HCT116 (cell line): Measurements from ENCODE around the gene MRPS18A. TPM values are rescaled to one million over a fixed set of nuclear protein-coding genes. Genes with fewer than 3 reads are reported as not detected.

Experiments
- ATAC-seq: fragments of 200-7000 bp; cut with Tn5 transposase; 2 replicates; pipeline ENCODE4 v1.9.1; 2020; ENCODE audit warnings: mild to moderate bottlenecking, moderate library complexity
- BruUV-seq: library from RNA; stranded (reverse); fragments of 400-500 nt; replicated peaks from 2 replicates; lab custom pipeline; 2021; lab: Mats Ljungman, UMichigan
- CTCF ChIA-PET: fragments of 300-600 bp; sonication (Branson Sonifier 250); formaldehyde crosslinking; loops from one replicate; lab custom pipeline; 2021; ENCODE audit warnings: antibody characterized with exemption; lab: Charles Lee
- POLR2A ChIA-PET: fragments of 300-600, 350-600 bp; sonication (Branson Sonifier 250); formaldehyde crosslinking; loops from one replicate; lab custom pipeline; 2021; ENCODE audit warnings: antibody characterized with exemption; lab: Charles Lee
- RAD21 ChIA-PET, 2 experiments: fragments of 300-600 bp; sonication (Branson Sonifier 250); formaldehyde crosslinking; loops; one replicate each; lab custom pipeline; 2023; ENCODE audit warnings: low total read pairs in 2 of 2; ENCODE audit not compliant: uncharacterized antibody in 2 of 2, unreplicated experiment in 2 of 2, low non-redundant PET in 1 of 2; lab: Charles Lee
- DNase-seq: peaks from one replicate; pipeline ENCODE4 v3.0.0-alpha.2; 2010; ENCODE audit warnings: low read depth, low spot score
- H2AFZ ChIP-seq: fragments of 200-600 bp; shearing (Covaris generic), sonication (generic); 2 replicates; pipeline ENCODE4 v1.6.1; 2017; ENCODE audit warnings: low read depth, mixed run types, mixed read lengths, antibody characterized with exemption, low read length; ENCODE audit not compliant: poor library complexity, severe bottlenecking
- H3K27ac ChIP-seq: 2 replicates; pipeline ENCODE4 v1.5.1; 2012; ENCODE audit warnings: low read depth, low read length
- H3K27me3 ChIP-seq: fragments of 200-600 bp; sonication (generic); 2 replicates; pipeline ENCODE4 v1.6.1; 2016; ENCODE audit warnings: mixed run types, low read length, mixed read lengths; ENCODE audit not compliant: insufficient read depth
- H3K36me3 ChIP-seq, 2 experiments: fragments of 200-500 bp in 1 of 2; fragments of 200-600 bp in 1 of 2; sonication (Bioruptor generic) in 1 of 2; sonication (generic) in 1 of 2; 2 replicates each; pipeline versions ENCODE4 v1.5.1 to v1.6.1; 2014 to 2016; ENCODE audit warnings: low read length in 2 of 2, inconsistent platforms in 1 of 2, mixed read lengths in 1 of 2, mixed run types in 1 of 2; ENCODE audit not compliant: insufficient read depth in 2 of 2, control insufficient read depth in 1 of 2
- H3K4me1 ChIP-seq, 2 experiments: fragments of 200-600 bp in 1 of 2; sonication (generic) in 1 of 2; 2 replicates each; pipeline versions ENCODE4 v1.5.1 to v1.6.1; 2012 to 2017; ENCODE audit warnings: low read length in 2 of 2, inconsistent platforms in 1 of 2, mild to moderate bottlenecking in 1 of 2, mixed read lengths in 1 of 2, mixed run types in 1 of 2, moderate library complexity in 1 of 2; ENCODE audit not compliant: insufficient read depth in 2 of 2, control insufficient read depth in 1 of 2
- H3K4me2 ChIP-seq: fragments of 200-600 bp; sonication (generic); 2 replicates; pipeline ENCODE4 v1.6.1; 2017; ENCODE audit warnings: mixed run types, low read length, mixed read lengths
- H3K4me3 ChIP-seq, 2 experiments: fragments of 200-600 bp in 1 of 2; sonication (generic) in 1 of 2; replicated peaks in 1 of 2; 2 replicates each; pipeline ENCODE4 v1.5.1; 2011 to 2016; ENCODE audit warnings: low read length in 2 of 2, control low read depth in 1 of 2, low read depth in 1 of 2, mild to moderate bottlenecking in 1 of 2, mixed read lengths in 1 of 2, mixed run types in 1 of 2
- H3K79me2 ChIP-seq: fragments of 200-600 bp; sonication (generic); 2 replicates; pipeline ENCODE4 v1.6.1; 2017; ENCODE audit warnings: mild to moderate bottlenecking, mixed run types, low read length, moderate library complexity, mixed read lengths; ENCODE audit not compliant: insufficient read depth
- H3K9ac ChIP-seq: fragments of 200-600 bp; sonication (generic); 2 replicates; pipeline ENCODE4 v1.6.1; 2016; ENCODE audit warnings: low read length, mixed read lengths
- H3K9me2 ChIP-seq: fragments of 200-600 bp; sonication (generic), shearing (Covaris generic); 2 replicates; pipeline ENCODE4 v1.6.1; 2017; ENCODE audit warnings: mixed run types, mild to moderate bottlenecking, moderate library complexity; ENCODE audit not compliant: insufficient read depth
- H3K9me3 ChIP-seq, 2 experiments: fragments of 200-500 bp in 1 of 2; fragments of 200-600 bp in 1 of 2; sonication (Bioruptor generic) in 1 of 2; sonication (generic) in 1 of 2; 2 replicates each; pipeline ENCODE4 v1.6.1; 2014 to 2017; ENCODE audit warnings: low read length in 2 of 2, mixed read lengths in 2 of 2, inconsistent platforms in 1 of 2, low read depth in 1 of 2, mild to moderate bottlenecking in 1 of 2, mixed run types in 1 of 2, moderate library complexity in 1 of 2; ENCODE audit not compliant: control insufficient read depth in 1 of 2, insufficient read depth in 1 of 2
- H4K20me1 ChIP-seq: fragments of 200-600 bp; sonication (generic), shearing (Covaris generic); 2 replicates; pipeline ENCODE4 v1.6.1; 2017; ENCODE audit warnings: mixed run types, mild to moderate bottlenecking, moderate library complexity; ENCODE audit not compliant: insufficient read depth
- CTCF ChIP-seq, 3 experiments: fragments of 200-600 bp in 1 of 3; sonication (generic) in 1 of 3; IDR thresholded peaks in 2 of 3; conservative IDR thresholded peaks in 1 of 3; 2 replicates each; pipeline ENCODE4 v1.5.1; 2012 to 2017; ENCODE audit warnings: low read depth in 2 of 3, low read length in 2 of 3, antibody characterized with exemption in 1 of 3, borderline replicate concordance in 1 of 3, control low read depth in 1 of 3, mild to moderate bottlenecking in 1 of 3, mixed read lengths in 1 of 3, mixed run types in 1 of 3, moderate library complexity in 1 of 3; ENCODE audit not compliant: insufficient read depth in 1 of 3
- EZH2phosphoT487 ChIP-seq: fragments of 200-600 bp; IDR thresholded peaks from 2 replicates; pipeline ENCODE4 v1.6.1; 2018; ENCODE audit warnings: antibody characterized with exemption, borderline replicate concordance
- MAX ChIP-seq: IDR thresholded peaks from 2 replicates; pipeline ENCODE4 v1.6.1; 2012
- REST ChIP-seq: IDR thresholded peaks from 2 replicates; pipeline ENCODE4 v1.6.1; 2012; ENCODE audit warnings: low read depth
- SIN3A ChIP-seq: IDR thresholded peaks from 2 replicates; pipeline ENCODE4 v1.6.1; 2012; ENCODE audit warnings: low read depth
- YY1 ChIP-seq: IDR thresholded peaks from 2 replicates; pipeline ENCODE4 v1.6.1; 2011; ENCODE audit warnings: low read length, low read depth, moderate library complexity, mild to moderate bottlenecking; ENCODE audit not compliant: insufficient replicate concordance; ENCODE audit errors: extremely low read depth
- ZFX ChIP-seq: fragments of 450-650 bp; IDR thresholded peaks from 2 replicates; pipeline ENCODE4 v1.6.1; 2017
- ZNF274 ChIP-seq: fragments of 200-500 bp; sonication (Bioruptor generic); IDR thresholded peaks from 2 replicates; pipeline ENCODE4 v1.6.1; 2014; ENCODE audit warnings: mild to moderate bottlenecking, low read depth, low read length, inconsistent platforms
- intact Hi-C: fragments of 100-400 bp; cut with micrococcal nuclease; formaldehyde crosslinking; loops from 2 replicates; pipeline ENCODE4 v1.10.0; 2022
- total RNA-seq: library from RNA; stranded (reverse); gene quantifications from one replicate; pipeline ENCODE4 v1.2.1, GENCODE V29; 2021; ENCODE audit not compliant: unreplicated experiment

MRPS18A gene
- total RNA-seq, 1 experiment from 2014 or later = 63.0 TPM

GRCh38 chr6:43680308-43681200 is 7.0 kb downstream of the MRPS18A start (continued):
- TF ChIP-seq REST = no peak
- TF ChIP-seq ZNF274 = no peak

GRCh38 chr6:43679057-43679456 is 8.5 kb downstream of the MRPS18A start:
- BruUV-seq = no TSS peak
- peaks cover 29 to 45% of the 10 kb centered on the region in 2 experiments for H3K36me3 ChIP-seq
- no peaks in the 10 kb centered on the region for H3K27me3 ChIP-seq
- H3K9me2 ChIP-seq = no peaks in the 10 kb centered on the region
- DNase-seq (no peak), ATAC-seq (no peak)
- H3K4me1 ChIP-seq = no peaks in the 10 kb centered on the region
- no peak overlapping the region for H3K4me2 ChIP-seq
- no peak overlapping the region for H3K9ac ChIP-seq
- H2AFZ ChIP-seq = no peak overlapping the region
- H4K20me1 ChIP-seq = no peaks in the 10 kb centered on the region
- TF ChIP-seq EZH2phosphoT487 = no peak
- no peak for TF ChIP-seq ZFX
- no peak for TF ChIP-seq SIN3A
- no peak for TF ChIP-seq ZNF274
- TF ChIP-seq YY1 = no peak
- no peak for TF ChIP-seq CTCF (IDR thresholded peaks at IDR 0.05 in 2 of 3, conservative IDR thresholded peaks at IDR 0.05 in 1 of 3; ENCODE audit: borderline replicate concordance in 1 of 3, insufficient read depth in 1 of 3, low read depth in 2 of 3, low read length in 2 of 3)
- TF ChIP-seq MAX = no peak
- TF ChIP-seq, all 23 proteins: peak for 0
- CTCF ChIA-PET = interaction anchor here (3.6 kb wide), 1 partner anchor 12 kb away, joined by 13 read pairs; no protein-coding TSS in a partner anchor
- intact Hi-C loops = no loop called here
- POLR2A ChIA-PET = no interaction called here
- peaks cover 47% of the 10 kb centered on the region for H3K79me2 ChIP-seq
- no peak overlapping the region for H3K4me3 ChIP-seq
- H3K9me3 ChIP-seq = no peaks in the 10 kb centered on the region
- H3K27ac ChIP-seq = no peak overlapping the region
- RAD21 ChIA-PET = no interaction called here
